HepG2 (cell line): ENCODE measurements around the gene ADGRG6.

Source experiments
- BHLHE40 ChIP-seq: IDR thresholded peaks from 2 replicates; pipeline ENCODE4 v1.6.1; 2011; ENCODE audit warnings: low read length, improper control_type of control experiment
- CBX1 ChIP-seq: IDR thresholded peaks from one replicate; pipeline ENCODE4 v1.6.1; 2016; ENCODE audit warnings: antibody characterized with exemption, low read depth
- CTCF ChIP-seq: sonication (generic); formaldehyde crosslinking; IDR thresholded peaks from 2 replicates; pipeline ENCODE4 v1.5.0; 2020; ENCODE audit warnings: mild to moderate bottlenecking, missing genetic modification reagents, moderate library complexity
- MTA3 ChIP-seq: sonication (generic); formaldehyde crosslinking; IDR thresholded peaks from 2 replicates; pipeline ENCODE4 v1.4.0; 2020; ENCODE audit warnings: missing genetic modification reagents
- POLR2AphosphoS5 ChIP-seq: IDR thresholded peaks from 2 replicates; pipeline ENCODE4 v1.6.1; 2012; ENCODE audit warnings: low read depth, low read length
- SETDB1 ChIP-seq: sonication (generic); formaldehyde crosslinking; IDR thresholded peaks from 2 replicates; pipeline ENCODE4 v1.5.1; 2020; ENCODE audit warnings: missing genetic modification reagents, mild to moderate bottlenecking, borderline replicate concordance
- SP1 ChIP-seq, 2 experiments: fragments of 450-650 bp in 1 of 2; sonication (generic) in 1 of 2; formaldehyde crosslinking in 1 of 2; IDR thresholded peaks; 2 replicates each; pipeline versions ENCODE4 v1.4.0 to v1.6.1; 2016 to 2020; ENCODE audit warnings: missing genetic modification reagents in 1 of 2
- SRF ChIP-seq: IDR thresholded peaks from 2 replicates; pipeline ENCODE4 v1.6.1; 2011; ENCODE audit warnings: mild to moderate bottlenecking, low read depth, low read length, moderate library complexity
- TCF12 ChIP-seq, 2 experiments: fragments of 450-650 bp in 1 of 2; sonication (generic) in 1 of 2; formaldehyde crosslinking in 1 of 2; IDR thresholded peaks; 2 replicates each; pipeline versions ENCODE4 v1.6.1 to v1.8.0; 2017 to 2022; ENCODE audit warnings: antibody characterized with exemption in 1 of 2, mild to moderate bottlenecking in 1 of 2, missing genetic modification reagents in 1 of 2, moderate library complexity in 1 of 2
- TEAD2 ChIP-seq: sonication (generic); formaldehyde crosslinking; IDR thresholded peaks from 2 replicates; pipeline ENCODE4 v1.9.0; 2021; ENCODE audit warnings: missing genetic modification reagents
- ZFP62 ChIP-seq: sonication (generic); formaldehyde crosslinking; IDR thresholded peaks from 2 replicates; pipeline ENCODE4 v1.4.0; 2020; ENCODE audit warnings: missing genetic modification reagents
- TF ChIP-seq, protein P1 (sequence below): conservative IDR thresholded peaks from 2 replicates; pipeline ENCODE4 v1.6.1; 2018; ENCODE audit warnings: missing genetic modification reagents

DNA sequence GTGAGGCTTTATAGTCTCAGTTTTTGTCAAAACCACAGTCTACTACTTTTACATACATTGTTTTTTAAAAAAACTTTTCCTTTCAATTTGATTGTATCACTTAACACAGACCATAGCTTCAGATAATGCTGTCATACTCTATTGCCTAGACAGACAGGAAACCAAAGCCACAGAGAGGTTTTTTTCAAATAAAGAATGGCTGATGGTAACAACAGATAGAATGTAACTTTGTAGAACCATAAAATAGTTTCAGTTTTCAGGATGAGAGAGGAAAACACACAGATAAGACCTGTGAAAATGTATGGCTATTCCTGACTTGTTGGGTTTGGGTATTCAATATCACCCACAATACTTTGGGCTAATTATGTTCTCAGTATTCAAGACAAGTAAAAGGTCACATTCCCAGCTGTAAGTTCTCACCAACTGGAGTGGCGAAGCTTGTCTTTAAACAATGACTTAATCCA, 94.0 kb downstream of the ADGRG6 start:
- TF ChIP-seq POLR2AphosphoS5 (no peak), ZFP62 (CRISPR knock-in tag) (no peak), TEAD2 (no peak), TCF12 (IDR thresholded peaks at IDR 0.05) (no peak), TCF12 (CRISPR knock-in tag; IDR thresholded peaks at IDR 0.05) (no peak), SRF (no peak), SP1 (IDR thresholded peaks at IDR 0.05) (no peak), SP1 (CRISPR knock-in tag; IDR thresholded peaks at IDR 0.05) (no peak), CBX1 (no peak), CTCF (CRISPR knock-in tag) (no peak), MTA3 (CRISPR knock-in tag) (no peak), SETDB1 (CRISPR knock-in tag) (no peak), BHLHE40 (no peak)
- TF ChIP-seq, protein P1, sequence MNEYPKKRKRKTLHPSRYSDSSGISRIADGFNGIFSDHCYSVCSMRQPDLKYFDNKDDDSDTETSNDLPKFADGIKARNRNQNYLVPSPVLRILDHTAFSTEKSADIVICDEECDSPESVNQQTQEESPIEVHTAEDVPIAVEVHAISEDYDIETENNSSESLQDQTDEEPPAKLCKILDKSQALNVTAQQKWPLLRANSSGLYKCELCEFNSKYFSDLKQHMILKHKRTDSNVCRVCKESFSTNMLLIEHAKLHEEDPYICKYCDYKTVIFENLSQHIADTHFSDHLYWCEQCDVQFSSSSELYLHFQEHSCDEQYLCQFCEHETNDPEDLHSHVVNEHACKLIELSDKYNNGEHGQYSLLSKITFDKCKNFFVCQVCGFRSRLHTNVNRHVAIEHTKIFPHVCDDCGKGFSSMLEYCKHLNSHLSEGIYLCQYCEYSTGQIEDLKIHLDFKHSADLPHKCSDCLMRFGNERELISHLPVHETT (CRISPR knock-in tag): no peak
